HG03469 (cell line): Measurements from ENCODE around the gene CATSPER3.

Experiments
- ATAC-seq: cut with Tn5 transposase; IDR thresholded peaks from one replicate; pipeline ENCODE4 v1.9.1; 2021; ENCODE audit warnings: mild to moderate bottlenecking, moderate library complexity, moderate number of reproducible peaks; ENCODE audit not compliant: unreplicated experiment

CATSPER3 gene

GRCh38 chr5:135027697-135028615 is 60.2 kb downstream of the CATSPER3 start:
- no peak for ATAC-seq

- no peak for ATAC-seq
Measured at GRCh38 chr5:135028791-135029476, 61.2 kb downstream of the CATSPER3 start.

DNA sequence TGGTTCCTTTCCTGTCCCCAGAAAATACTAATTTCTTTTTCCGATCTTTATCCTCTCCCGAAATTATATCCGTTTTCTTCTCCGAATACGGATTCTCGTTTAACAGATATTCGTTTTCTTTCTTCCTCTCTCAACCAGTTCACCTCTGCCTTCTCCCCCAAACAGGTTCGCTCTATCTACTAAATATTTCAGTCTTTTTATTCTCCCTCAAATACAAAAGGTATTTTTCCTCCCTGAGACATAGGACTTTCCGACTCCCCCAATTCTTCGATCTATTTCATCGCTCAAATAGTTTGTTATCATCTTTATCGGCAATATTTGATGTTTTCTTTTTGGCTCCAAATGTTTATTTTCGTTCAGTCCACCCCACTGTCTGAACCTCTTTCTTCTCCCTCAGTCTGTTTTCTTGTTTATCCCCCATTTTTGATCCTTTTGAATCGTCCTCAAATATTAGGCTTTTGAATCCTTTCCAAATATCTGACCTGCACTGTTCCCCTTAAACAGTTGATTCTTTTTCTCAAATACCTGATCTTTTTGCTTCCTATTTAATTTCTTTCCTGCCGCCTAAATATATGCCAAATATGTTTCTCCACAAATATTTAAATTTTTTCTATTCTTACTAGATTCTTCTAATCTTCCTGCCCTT is 61.9 kb downstream of the CATSPER3 start:
- ATAC-seq: no peak

- no peak for ATAC-seq
Measured at GRCh38 chr5:135030123-135030955, 62.6 kb downstream of the CATSPER3 start.

- no peak for ATAC-seq
Measured at GRCh38 chr5:135030956-135031812, 63.5 kb downstream of the CATSPER3 start.

DNA sequence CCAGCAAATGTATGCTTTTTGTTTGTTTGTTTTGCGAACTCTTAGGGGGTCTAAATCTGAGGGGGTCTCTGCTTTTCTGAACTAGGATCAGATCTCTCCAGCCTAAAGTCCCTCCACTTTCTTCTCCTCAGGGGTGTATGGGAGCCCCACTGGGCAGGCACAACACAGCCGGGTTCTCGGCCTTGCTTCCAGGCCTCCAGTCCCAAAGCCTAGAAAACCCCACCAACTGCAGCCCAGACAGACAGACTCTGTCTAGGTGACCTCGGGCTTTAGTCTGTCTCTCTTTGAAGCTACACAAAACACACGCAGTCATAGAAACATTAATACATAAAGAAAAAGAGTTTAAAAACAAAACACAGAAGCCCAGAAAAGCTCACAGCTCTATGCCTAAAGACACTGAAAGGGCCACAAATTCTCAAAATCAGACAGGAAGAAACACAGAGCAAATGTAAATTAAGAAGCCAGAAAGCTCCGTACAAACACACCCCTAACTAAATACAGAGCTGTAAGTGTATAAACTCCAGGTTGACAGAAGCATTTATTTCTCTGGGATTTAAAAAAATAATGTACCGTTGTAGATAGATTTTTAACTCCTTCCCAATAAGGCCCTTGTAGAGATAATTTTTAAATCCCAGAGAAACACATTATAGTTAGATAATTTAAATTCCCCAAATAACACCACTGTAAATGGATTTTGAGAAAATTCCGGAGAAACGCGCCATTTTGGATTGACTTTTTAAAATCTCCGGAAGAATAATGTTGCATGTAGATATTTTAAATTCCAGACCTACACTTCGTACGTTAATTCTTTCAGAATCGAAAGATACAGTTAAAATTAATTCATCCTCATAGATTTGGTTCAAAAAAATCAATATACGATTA is 64.3 kb downstream of the CATSPER3 start:
- no peak for ATAC-seq

DNA sequence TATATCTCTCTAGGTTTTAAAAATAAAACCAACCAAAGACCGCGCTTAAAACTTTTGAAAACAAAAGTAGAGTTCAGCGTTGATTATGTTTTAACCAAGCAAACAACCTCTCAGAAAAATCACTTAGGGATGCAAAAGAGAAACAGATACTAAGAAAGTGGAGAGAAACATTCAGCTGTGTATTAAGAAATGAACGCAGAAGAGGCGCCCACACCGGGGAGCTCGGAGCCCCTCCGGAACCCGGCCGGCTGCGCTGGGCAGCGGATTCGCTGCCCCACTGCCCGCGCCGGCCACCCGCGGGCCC is 64.9 kb downstream of the CATSPER3 start:
- ATAC-seq: no peak

DNA sequence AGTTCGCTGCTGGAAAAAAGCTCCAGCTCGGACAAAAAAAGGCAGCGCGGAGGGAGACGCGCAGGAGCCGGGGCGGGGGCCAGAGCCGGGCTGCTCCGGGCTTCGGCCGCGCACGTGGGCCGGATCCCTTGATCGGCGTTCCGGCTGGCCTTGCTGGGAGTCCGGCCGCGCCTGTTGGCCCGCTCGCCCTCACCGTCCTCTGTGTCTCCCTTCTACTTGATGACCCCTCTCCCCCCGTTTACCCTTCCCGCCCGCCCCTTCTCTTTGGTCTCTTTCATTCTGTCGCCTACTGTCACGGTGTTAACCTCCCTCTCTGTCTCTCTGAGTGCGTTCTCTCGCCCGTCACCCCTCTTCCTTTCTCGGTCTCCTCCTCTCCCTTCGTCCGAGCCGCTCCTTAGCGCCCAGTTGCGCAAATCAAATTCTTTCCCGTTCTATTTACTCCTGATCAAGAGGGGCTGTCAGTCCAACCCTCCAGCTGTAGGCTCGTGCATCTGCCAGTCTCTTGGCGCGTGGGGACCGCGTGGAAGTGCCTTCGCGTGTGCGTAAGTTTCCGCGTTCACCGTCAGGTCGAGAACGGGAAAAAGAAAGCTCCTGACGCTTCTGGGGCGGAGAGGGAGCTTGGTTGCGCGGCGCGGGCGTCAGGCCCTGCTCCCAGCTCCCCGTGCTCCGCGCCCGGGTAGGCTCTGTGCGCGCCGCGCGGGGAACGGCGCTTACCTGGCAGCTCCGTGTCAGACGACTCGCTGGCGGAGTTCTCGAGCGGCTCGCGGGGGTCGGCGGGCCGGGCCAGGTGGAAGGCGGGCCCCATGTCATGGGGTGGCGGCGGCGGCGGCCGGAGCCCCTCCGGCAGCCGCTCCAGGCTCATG is 65.5 kb downstream of the CATSPER3 start:
- no peak for ATAC-seq

GRCh38 chr5:135033901-135034235 is 66.2 kb downstream of the CATSPER3 start, which contains the start of gene PITX1:
Gene PITX1 (minus strand): TSS chr5:135034228. CDS start chr5:135033881, 347 bp downstream.
- no peak for ATAC-seq

DNA sequence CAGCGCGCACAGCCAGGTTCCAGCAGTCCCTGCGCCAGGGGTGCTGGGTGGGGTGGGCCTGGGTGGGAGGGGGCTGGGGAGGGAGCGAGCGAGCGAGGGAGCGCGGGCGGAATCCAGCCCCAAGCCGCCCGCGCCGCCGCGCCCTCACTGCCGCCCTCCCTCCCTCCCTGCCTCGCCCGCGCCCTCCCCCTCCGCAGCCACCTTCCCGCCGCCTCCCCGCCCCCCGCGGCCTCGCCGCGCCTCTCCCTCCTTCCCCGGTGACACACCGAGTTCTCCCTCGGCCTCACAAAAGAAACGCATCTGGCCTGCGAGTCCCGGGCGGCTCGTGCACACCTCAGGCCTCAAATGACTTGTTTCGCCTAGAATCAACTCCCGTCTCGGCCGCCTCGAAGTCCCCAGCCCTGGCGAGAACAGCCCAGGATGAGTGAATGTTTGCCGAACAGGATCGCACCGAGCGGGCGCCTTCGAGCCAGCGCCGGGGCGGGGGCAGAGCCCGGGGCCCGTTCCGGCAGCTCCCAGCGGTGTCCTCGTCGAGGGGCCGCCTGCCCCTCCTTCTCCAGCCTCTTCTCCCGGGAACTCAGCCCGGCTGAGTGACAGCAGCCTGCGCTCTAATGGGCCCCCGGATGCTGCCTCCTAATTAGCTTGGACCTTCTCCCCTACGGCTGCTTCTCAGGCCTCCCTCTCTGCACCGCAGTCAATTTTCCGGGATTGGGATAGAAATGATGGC is 66.7 kb downstream of the CATSPER3 start:
- no peak for ATAC-seq

DNA sequence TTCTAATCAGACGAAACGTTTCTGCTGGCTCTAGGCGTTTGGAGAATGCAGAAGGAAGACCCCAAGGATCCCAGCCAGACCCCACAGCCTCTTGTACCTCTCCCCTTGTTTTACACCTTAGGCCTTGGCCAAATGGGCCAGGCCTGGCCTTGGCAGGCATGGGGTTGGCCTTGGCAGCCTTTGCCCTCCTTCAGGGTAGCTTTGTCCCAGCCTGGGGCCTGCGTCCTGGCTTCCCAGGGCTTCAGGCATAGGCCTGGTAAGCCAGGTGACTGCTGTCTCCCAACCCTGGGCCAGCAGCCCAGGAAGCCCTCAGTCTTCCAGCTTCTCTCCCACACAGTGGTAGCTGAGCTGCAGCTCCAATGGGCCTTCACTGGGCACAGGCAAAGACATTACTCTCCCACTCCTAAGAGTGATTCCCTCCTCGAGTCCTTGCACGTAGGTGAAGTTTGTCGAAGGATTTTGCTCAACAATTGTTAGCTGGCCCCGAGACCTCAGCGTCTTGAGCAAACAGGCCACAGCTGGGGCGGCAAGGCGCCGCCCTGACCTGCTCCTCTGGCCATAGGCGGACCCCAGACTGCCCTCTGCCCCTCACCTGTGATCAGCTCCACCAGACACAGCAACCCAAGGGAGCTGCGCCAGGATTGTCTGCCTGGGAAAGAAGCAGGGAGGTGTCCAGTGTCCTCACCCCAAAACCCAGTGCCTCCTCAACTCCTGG is 67.4 kb downstream of the CATSPER3 start:
- no peak for ATAC-seq

- ATAC-seq: no peak
Measured at GRCh38 chr5:135035678-135036030, 67.9 kb downstream of the CATSPER3 start.

- no peak for ATAC-seq
Measured at GRCh38 chr5:135036405-135036804, 68.7 kb downstream of the CATSPER3 start.

GRCh38 chr5:135037519-135038204 is 70.0 kb downstream of the CATSPER3 start:
- no peak for ATAC-seq

GRCh38 chr5:135038205-135038812 is 70.6 kb downstream of the CATSPER3 start:
- ATAC-seq: no peak

- no peak for ATAC-seq
Measured at GRCh38 chr5:135038813-135039270, 71.1 kb downstream of the CATSPER3 start.
